SK-N-SH treated with all-trans-retinoic acid at 6 μM for 48 hours (cell line): Measurements from ENCODE around the gene TMEM240.

ENCODE experiments used
- ATAC-seq: fragments of 200-7000 bp; cut with Tn5 transposase; 3 replicates; pipeline ENCODE4 v1.9.1; 2020; ENCODE audit warnings: mild to moderate bottlenecking, moderate library complexity
- ARNTL ChIP-seq: fragments of 450-650 bp; formaldehyde crosslinking; IDR thresholded peaks from 2 replicates; pipeline ENCODE4 v1.5.0; 2020; ENCODE audit warnings: low read depth, mild to moderate bottlenecking, moderate library complexity, borderline replicate concordance
- BACH2 ChIP-seq: fragments of 250-450 bp; sonication (Bioruptor Pico); IDR thresholded peaks from 2 replicates; pipeline ENCODE4 v1.9.0; 2021; ENCODE audit warnings: mild to moderate bottlenecking, borderline replicate concordance
- CSDC2 ChIP-seq: fragments of 250-450 bp; sonication (Bioruptor Pico); IDR thresholded peaks from 2 replicates; pipeline ENCODE4 v1.5.0; 2020; ENCODE audit warnings: mild to moderate bottlenecking, moderate library complexity
- CSRNP3 ChIP-seq: fragments of 250-450 bp; sonication (Bioruptor Pico); IDR thresholded peaks from 2 replicates; pipeline ENCODE4 v1.5.1; 2021; ENCODE audit warnings: mild to moderate bottlenecking, moderate library complexity
- ESRRG ChIP-seq: fragments of 250-450 bp; sonication (Bioruptor Pico); IDR thresholded peaks from 2 replicates; pipeline ENCODE4 v1.6.1; 2021; ENCODE audit warnings: mild to moderate bottlenecking
- ISL1 ChIP-seq: fragments of 250-450 bp; sonication (Bioruptor Pico); IDR thresholded peaks from 2 replicates; pipeline ENCODE4 v2.1.2; 2022; ENCODE audit warnings: mild to moderate bottlenecking, moderate library complexity
- PATZ1 ChIP-seq: fragments of 250-450 bp; sonication (Bioruptor Pico); IDR thresholded peaks from 2 replicates; pipeline ENCODE4 v1.8.0; 2020; ENCODE audit warnings: mild to moderate bottlenecking, moderate library complexity, borderline replicate concordance
- PPARA ChIP-seq: fragments of 250-450 bp; sonication (Bioruptor Pico); IDR thresholded peaks from 2 replicates; pipeline ENCODE4 v1.5.0; 2020; ENCODE audit warnings: mild to moderate bottlenecking, borderline replicate concordance
- RARB ChIP-seq: fragments of 250-450 bp; sonication (Bioruptor Pico); IDR thresholded peaks from 2 replicates; pipeline ENCODE4 v1.8.0; 2021; ENCODE audit warnings: mild to moderate bottlenecking, moderate library complexity
- SNAI2 ChIP-seq: fragments of 250-450 bp; sonication (Bioruptor Pico); IDR thresholded peaks from 2 replicates; pipeline ENCODE4 v1.5.0; 2020; ENCODE audit warnings: mild to moderate bottlenecking, moderate library complexity
- TCF4 ChIP-seq: fragments of 250-450 bp; sonication (Bioruptor Pico); IDR thresholded peaks from 2 replicates; pipeline ENCODE4 v1.8.0; 2021; ENCODE audit warnings: mild to moderate bottlenecking, moderate library complexity, borderline replicate concordance
- ZC3H10 ChIP-seq: fragments of 250-450 bp; sonication (Bioruptor Pico); IDR thresholded peaks from 2 replicates; pipeline ENCODE4 v1.5.1; 2021; ENCODE audit warnings: mild to moderate bottlenecking, moderate library complexity
- ZFP3 ChIP-seq: fragments of 250-450 bp; sonication (Bioruptor Pico); IDR thresholded peaks from 2 replicates; pipeline ENCODE4 v1.5.0; 2020; ENCODE audit warnings: mild to moderate bottlenecking, moderate library complexity
- ZFP30 ChIP-seq: fragments of 450-650 bp; formaldehyde crosslinking; IDR thresholded peaks from 2 replicates; pipeline ENCODE4 v1.5.0; 2022; ENCODE audit warnings: mild to moderate bottlenecking, moderate library complexity
- ZNF565 ChIP-seq: fragments of 450-650 bp; formaldehyde crosslinking; conservative IDR thresholded peaks from 2 replicates; pipeline ENCODE4 v1.5.0; 2020; ENCODE audit warnings: low read depth, mild to moderate bottlenecking, moderate library complexity
- ZNF70 ChIP-seq: fragments of 450-650 bp; formaldehyde crosslinking; IDR thresholded peaks from 2 replicates; pipeline ENCODE4 v1.5.0; 2020; ENCODE audit warnings: mild to moderate bottlenecking, moderate library complexity
- TF ChIP-seq, protein P1 (sequence below): fragments of 250-450 bp; sonication (Bioruptor Pico); IDR thresholded peaks from 2 replicates; pipeline ENCODE4 v1.8.0; 2021; ENCODE audit warnings: low read depth, mild to moderate bottlenecking, moderate library complexity, borderline replicate concordance
- TF ChIP-seq, protein P2 (sequence below): fragments of 250-450 bp; sonication (Bioruptor Pico); IDR thresholded peaks from 2 replicates; pipeline ENCODE4 v1.5.1; 2020; ENCODE audit warnings: low read depth, mild to moderate bottlenecking, moderate library complexity
- TF ChIP-seq, protein P3 (sequence below): fragments of 250-450 bp; sonication (Bioruptor Pico); IDR thresholded peaks from 2 replicates; pipeline ENCODE4 v1.5.0; 2020; ENCODE audit warnings: mild to moderate bottlenecking, moderate library complexity

Gene TMEM240

GRCh38 chr1:1556505-1556904 lies 16.1 kb upstream of the TMEM240 start (continued):
- TF ChIP-seq PATZ1 (CRISPR knock-in tag) (no peak), SNAI2 (no peak), CSDC2 (CRISPR knock-in tag) (no peak), ZNF565 (CRISPR knock-in tag) (no peak)
- TF ChIP-seq, protein P1, sequence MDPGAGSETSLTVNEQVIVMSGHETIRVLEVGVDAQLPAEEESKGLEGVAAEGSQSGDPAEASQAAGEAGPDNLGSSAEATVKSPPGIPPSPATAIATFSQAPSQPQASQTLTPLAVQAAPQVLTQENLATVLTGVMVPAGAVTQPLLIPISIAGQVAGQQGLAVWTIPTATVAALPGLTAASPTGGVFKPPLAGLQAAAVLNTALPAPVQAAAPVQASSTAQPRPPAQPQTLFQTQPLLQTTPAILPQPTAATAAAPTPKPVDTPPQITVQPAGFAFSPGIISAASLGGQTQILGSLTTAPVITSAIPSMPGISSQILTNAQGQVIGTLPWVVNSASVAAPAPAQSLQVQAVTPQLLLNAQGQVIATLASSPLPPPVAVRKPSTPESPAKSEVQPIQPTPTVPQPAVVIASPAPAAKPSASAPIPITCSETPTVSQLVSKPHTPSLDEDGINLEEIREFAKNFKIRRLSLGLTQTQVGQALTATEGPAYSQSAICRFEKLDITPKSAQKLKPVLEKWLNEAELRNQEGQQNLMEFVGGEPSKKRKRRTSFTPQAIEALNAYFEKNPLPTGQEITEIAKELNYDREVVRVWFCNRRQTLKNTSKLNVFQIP (CRISPR knock-in tag), result no peak

DNA sequence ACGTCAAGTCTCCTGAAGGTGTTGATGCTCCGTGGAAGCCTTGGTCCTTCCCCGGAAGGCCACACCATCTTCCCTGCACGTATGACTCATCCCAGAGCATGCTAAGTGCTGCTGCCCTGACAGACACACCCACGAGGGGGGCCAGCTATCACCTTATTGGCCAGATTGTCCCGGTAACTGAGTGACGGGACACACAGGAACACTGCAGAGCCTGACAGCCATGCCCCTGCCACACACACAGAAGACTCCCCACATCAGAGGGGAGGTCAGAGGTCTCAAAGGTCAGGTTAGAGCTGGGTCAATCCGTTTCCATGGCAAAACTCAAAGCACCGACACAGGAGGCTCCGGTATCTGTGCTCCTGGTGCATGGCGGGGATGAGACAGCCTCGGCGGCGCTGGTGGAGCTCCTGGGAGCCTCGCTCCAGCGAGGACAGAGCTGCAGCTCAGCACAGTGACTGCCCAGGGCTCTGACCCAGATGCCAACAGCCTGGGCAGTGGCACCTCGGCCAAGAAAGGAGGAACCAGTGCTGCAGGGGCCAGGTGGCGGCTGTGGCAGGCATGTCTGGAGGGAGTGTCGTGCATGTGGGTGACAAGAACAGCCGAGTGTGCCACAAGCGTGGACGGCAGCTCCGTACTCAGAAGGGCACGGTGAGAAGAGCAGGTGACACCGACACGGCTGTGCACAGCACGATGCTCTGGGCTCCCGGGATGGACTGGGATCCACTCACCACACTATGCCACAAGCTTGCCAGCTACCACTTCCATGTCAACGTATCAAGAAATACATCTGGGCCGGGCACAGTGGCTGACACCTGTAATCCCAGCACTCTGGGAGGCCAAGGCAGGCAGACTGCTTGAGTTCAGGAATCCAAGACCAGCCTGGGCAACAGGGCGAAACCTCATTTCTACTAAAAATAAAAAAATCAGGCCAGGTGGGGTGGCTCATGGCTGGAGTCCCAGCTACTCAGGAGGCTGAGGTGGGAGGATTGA lies 14.8 kb upstream of the TMEM240 start:
- TF ChIP-seq PPARA (CRISPR knock-in tag), result no peak
- no peak for TF ChIP-seq CSDC2 (CRISPR knock-in tag)
- no peak for TF ChIP-seq TCF4 (CRISPR knock-in tag)
- no peak for TF ChIP-seq ZNF70 (CRISPR knock-in tag)
- TF ChIP-seq ISL1 (CRISPR knock-in tag), result no peak
- TF ChIP-seq ZFP3 (CRISPR knock-in tag), result no peak
- no peak for TF ChIP-seq ARNTL (CRISPR knock-in tag)
- no peak for TF ChIP-seq RARB (CRISPR knock-in tag)
- TF ChIP-seq PATZ1 (CRISPR knock-in tag), result no peak
- no peak for TF ChIP-seq ZC3H10 (CRISPR knock-in tag)
- no peak for TF ChIP-seq ESRRG (CRISPR knock-in tag)
- no peak for TF ChIP-seq ZFP30 (CRISPR knock-in tag)
- TF ChIP-seq, protein P2, sequence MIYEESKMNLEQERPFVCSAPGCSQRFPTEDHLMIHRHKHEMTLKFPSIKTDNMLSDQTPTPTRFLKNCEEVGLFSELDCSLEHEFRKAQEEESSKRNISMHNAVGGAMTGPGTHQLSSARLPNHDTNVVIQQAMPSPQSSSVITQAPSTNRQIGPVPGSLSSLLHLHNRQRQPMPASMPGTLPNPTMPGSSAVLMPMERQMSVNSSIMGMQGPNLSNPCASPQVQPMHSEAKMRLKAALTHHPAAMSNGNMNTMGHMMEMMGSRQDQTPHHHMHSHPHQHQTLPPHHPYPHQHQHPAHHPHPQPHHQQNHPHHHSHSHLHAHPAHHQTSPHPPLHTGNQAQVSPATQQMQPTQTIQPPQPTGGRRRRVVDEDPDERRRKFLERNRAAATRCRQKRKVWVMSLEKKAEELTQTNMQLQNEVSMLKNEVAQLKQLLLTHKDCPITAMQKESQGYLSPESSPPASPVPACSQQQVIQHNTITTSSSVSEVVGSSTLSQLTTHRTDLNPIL (CRISPR knock-in tag), result no peak
- TF ChIP-seq, protein P1 (CRISPR knock-in tag), result no peak
- TF ChIP-seq CSRNP3 (CRISPR knock-in tag), result no peak
- TF ChIP-seq, protein P3, sequence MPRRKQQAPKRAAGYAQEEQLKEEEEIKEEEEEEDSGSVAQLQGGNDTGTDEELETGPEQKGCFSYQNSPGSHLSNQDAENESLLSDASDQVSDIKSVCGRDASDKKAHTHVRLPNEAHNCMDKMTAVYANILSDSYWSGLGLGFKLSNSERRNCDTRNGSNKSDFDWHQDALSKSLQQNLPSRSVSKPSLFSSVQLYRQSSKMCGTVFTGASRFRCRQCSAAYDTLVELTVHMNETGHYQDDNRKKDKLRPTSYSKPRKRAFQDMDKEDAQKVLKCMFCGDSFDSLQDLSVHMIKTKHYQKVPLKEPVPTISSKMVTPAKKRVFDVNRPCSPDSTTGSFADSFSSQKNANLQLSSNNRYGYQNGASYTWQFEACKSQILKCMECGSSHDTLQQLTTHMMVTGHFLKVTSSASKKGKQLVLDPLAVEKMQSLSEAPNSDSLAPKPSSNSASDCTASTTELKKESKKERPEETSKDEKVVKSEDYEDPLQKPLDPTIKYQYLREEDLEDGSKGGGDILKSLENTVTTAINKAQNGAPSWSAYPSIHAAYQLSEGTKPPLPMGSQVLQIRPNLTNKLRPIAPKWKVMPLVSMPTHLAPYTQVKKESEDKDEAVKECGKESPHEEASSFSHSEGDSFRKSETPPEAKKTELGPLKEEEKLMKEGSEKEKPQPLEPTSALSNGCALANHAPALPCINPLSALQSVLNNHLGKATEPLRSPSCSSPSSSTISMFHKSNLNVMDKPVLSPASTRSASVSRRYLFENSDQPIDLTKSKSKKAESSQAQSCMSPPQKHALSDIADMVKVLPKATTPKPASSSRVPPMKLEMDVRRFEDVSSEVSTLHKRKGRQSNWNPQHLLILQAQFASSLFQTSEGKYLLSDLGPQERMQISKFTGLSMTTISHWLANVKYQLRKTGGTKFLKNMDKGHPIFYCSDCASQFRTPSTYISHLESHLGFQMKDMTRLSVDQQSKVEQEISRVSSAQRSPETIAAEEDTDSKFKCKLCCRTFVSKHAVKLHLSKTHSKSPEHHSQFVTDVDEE (CRISPR knock-in tag), result no peak
- TF ChIP-seq SNAI2, result no peak
- no peak for TF ChIP-seq BACH2 (CRISPR knock-in tag)
- ATAC-seq, result peak; percentile 67
